ENCODE data around the gene SPDEF. TPM values are rescaled to one million over a fixed set of nuclear protein-coding genes. Genes with fewer than 3 reads are reported as not detected.

SPDEF gene
- total RNA-seq, 2 donors from 2014 or later = not detected

- ATAC-seq (ENCODE audit: insufficient number of reproducible peaks, low FRiP score, low read depth) = no peak
- TF ChIP-seq, protein P1, sequence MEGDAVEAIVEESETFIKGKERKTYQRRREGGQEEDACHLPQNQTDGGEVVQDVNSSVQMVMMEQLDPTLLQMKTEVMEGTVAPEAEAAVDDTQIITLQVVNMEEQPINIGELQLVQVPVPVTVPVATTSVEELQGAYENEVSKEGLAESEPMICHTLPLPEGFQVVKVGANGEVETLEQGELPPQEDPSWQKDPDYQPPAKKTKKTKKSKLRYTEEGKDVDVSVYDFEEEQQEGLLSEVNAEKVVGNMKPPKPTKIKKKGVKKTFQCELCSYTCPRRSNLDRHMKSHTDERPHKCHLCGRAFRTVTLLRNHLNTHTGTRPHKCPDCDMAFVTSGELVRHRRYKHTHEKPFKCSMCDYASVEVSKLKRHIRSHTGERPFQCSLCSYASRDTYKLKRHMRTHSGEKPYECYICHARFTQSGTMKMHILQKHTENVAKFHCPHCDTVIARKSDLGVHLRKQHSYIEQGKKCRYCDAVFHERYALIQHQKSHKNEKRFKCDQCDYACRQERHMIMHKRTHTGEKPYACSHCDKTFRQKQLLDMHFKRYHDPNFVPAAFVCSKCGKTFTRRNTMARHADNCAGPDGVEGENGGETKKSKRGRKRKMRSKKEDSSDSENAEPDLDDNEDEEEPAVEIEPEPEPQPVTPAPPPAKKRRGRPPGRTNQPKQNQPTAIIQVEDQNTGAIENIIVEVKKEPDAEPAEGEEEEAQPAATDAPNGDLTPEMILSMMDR (IDR thresholded peaks at IDR 0.05) = no peak
- Histone ChIP-seq H3K4me3 (no peak overlapping the region), H3K9me3 (no peaks in the 10 kb centered on the region), H3K27ac (no peak overlapping the region), H3K27me3 (replicated peaks; ENCODE audit: insufficient read depth) (no peaks in the 10 kb centered on the region), H3K36me3 (no peaks in the 10 kb centered on the region), H3K4me1 (ENCODE audit: control insufficient read depth in 1 of 2, low read depth in 2 of 2) (peaks cover 4 to 10% of the 10 kb centered on the region in 2 donors)
- DNase-seq (ENCODE audit: low spot score) = no peak
These were observed 31.2 kb downstream of the SPDEF start for GRCh38 chr6:34524971-34525370.

GRCh38 chr6:34524499-34524898, 31.6 kb downstream of the SPDEF start:
- Histone ChIP-seq H3K4me3 (no peak overlapping the region), H3K9me3 (no peaks in the 10 kb centered on the region), H3K4me1 (ENCODE audit: control insufficient read depth in 1 of 2, low read depth in 2 of 2) (peaks cover 4 to 10% of the 10 kb centered on the region in 2 donors), H3K27me3 (replicated peaks; ENCODE audit: insufficient read depth) (no peaks in the 10 kb centered on the region), H3K36me3 (no peaks in the 10 kb centered on the region), H3K27ac (no peak overlapping the region)
- DNase-seq (ENCODE audit: low spot score) (no peak), ATAC-seq (ENCODE audit: insufficient number of reproducible peaks, low FRiP score, low read depth) (no peak)
- TF ChIP-seq, protein P1 (IDR thresholded peaks at IDR 0.05) = no peak

- Histone ChIP-seq H3K9me3 (no peaks in the 10 kb centered on the region), H3K4me3 (no peak overlapping the region), H3K27me3 (replicated peaks; ENCODE audit: insufficient read depth) (no peaks in the 10 kb centered on the region), H3K4me1 (ENCODE audit: control insufficient read depth in 1 of 2, low read depth in 2 of 2) (peaks cover 4 to 10% of the 10 kb centered on the region in 2 donors), H3K27ac (no peak overlapping the region), H3K36me3 (no peaks in the 10 kb centered on the region)
- ATAC-seq (ENCODE audit: insufficient number of reproducible peaks, low FRiP score, low read depth) (no peak), DNase-seq (ENCODE audit: low spot score) (no peak)
- TF ChIP-seq, protein P1 (IDR thresholded peaks at IDR 0.05) = no peak
These were observed 32.5 kb downstream of the SPDEF start for GRCh38 chr6:34523441-34524206.

DNA sequence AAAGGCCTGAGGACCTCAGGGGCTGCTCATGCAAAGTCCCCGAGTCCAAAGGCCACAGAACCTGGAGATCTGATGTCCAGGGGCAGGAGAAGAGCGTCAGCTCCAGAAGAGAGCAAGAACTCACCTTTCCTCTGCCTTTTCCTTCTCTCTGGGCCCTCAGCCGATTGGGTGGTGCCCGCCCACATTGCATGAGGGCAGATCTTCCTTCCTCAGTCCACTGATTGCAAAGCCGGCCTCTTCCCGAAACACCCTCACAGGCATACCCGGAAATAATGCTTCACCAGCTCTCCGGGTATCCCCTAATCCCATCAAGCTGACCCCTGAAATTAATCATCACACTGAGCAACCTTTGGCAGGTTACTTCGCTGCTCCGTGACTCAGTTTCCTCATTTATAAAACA, 33.4 kb downstream of the SPDEF start:
- no peak overlapping the region for H3K27ac ChIP-seq
- H3K4me1 ChIP-seq (ENCODE audit: control insufficient read depth in 1 of 2, low read depth in 2 of 2) = peaks cover 4 to 10% of the 10 kb centered on the region in 2 donors
- no peaks in the 10 kb centered on the region for H3K27me3 ChIP-seq (replicated peaks; ENCODE audit: insufficient read depth)
- DNase-seq (ENCODE audit: low spot score) = no peak
- ATAC-seq (ENCODE audit: insufficient number of reproducible peaks, low FRiP score, low read depth) = no peak
- no peaks in the 10 kb centered on the region for H3K9me3 ChIP-seq
- H3K4me3 ChIP-seq = no peak overlapping the region
- no peaks in the 10 kb centered on the region for H3K36me3 ChIP-seq
- TF ChIP-seq, protein P1 (IDR thresholded peaks at IDR 0.05) = no peak

DNA sequence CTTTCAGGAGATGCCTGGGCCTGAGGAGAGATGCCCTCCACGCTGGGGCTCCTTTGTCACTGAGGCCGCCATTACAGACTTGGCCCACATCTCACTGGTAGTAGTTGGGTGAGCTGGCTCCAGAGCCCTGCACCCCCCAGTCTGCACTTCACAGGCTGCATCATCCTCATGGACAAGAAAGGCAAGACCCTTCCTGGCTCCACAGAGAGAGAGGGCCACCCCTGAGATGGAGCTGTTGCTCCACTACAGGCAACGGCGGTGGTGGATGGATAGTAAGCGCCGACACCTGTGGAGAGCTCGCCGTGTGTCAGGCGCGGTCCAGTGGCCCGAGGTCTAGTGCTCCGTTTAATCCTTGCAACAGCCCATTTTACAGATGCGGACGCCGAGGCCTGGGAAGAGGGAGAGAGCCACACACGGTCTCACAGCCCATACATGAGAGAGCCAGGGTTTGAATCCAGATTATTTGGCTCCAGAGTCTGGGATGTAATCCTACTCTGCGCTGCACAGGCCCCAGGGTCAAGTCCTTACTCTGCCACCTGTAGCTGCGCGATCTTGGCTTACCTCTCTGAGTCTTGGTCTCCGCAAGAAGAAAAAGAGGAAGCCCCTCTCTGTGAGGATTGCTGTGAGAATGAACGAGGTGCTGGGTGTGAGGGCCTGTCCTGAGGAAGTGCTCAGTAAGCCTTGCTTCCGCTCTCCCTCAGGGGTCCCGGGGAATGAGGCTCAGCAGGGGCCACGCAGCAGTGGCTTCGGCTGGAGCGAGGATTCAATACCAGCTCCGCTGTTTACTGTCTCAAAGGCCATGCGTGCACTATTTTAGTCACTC, 34.5 kb downstream of the SPDEF start:
- Histone ChIP-seq H3K9me3 (no peaks in the 10 kb centered on the region), H3K4me3 (no peak overlapping the region), H3K4me1 (ENCODE audit: control insufficient read depth in 1 of 2, low read depth in 2 of 2) (peaks cover 4 to 9% of the 10 kb centered on the region in 2 donors), H3K36me3 (no peaks in the 10 kb centered on the region), H3K27ac (no peak overlapping the region), H3K27me3 (replicated peaks; ENCODE audit: insufficient read depth) (no peaks in the 10 kb centered on the region)
- ATAC-seq (ENCODE audit: insufficient number of reproducible peaks, low FRiP score, low read depth) = no peak
- DNase-seq (ENCODE audit: low spot score) = no peak
- TF ChIP-seq, protein P1 (IDR thresholded peaks at IDR 0.05) = no peak

Data from thoracic aorta (tissue), 2 donors.